ENCODE results near the gene DGKB. TPM values are rescaled to one million over a fixed set of nuclear protein-coding genes. Genes with fewer than 3 reads are reported as not detected.

The DGKB gene
- total and polyA plus RNA-seq, 2 of the 8 experiments (the other 6 are each of a cell fraction or from before 2014, with no cell fraction given) = 1.9 to 2.6 TPM

DNA sequence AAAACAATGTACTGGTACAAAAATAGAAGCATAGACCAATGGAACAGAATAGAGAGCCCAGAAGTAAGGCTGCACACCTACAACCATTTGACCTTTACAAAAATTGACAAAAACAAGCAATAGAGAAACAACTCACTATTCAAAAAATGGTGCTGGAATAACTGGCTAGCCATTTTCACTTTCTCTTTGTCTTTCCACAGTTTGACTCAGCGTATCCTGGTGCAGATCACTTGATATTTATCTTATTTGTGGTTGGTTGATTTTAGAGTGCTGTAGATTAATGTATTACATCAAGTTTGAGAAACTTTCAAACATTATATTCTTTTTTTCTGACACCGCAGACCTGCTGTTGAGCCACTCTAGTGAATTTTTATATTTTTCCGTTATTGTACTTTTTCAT, 381.4 kb downstream of the DGKB start:
- H3K23me2 ChIP-seq (ENCODE audit: low read depth, low read length) = no peaks in the 10 kb centered on the region
- H4K5ac ChIP-seq (ENCODE audit: insufficient read length, low read depth, low read length) = no peak overlapping the region
- no peak overlapping the region for H2BK15ac ChIP-seq (ENCODE audit: low read length)
- H3K27ac ChIP-seq (ENCODE audit: low read depth, low read length) = no peak overlapping the region
- H3K79me1 ChIP-seq (ENCODE audit: low read depth, low read length) = no peaks in the 10 kb centered on the region
- H4K20me1 ChIP-seq (replicated peaks in 1 of 2; ENCODE audit: control insufficient read depth in 1 of 2, insufficient read depth in 2 of 2, low read length in 2 of 2) = no peaks in the 10 kb centered on the region
- H4K8ac ChIP-seq (ENCODE audit: extremely low read depth, insufficient read depth, low read length) = no peak overlapping the region
- no peaks in the 10 kb centered on the region for H3K4me1 ChIP-seq (replicated peaks in 1 of 4; ENCODE audit: control insufficient read depth in 3 of 4, insufficient read depth in 4 of 4, low read length in 3 of 4)
- H2BK20ac ChIP-seq (ENCODE audit: low read length) = no peak overlapping the region
- no peak overlapping the region for H3K4me2 ChIP-seq (ENCODE audit: insufficient read depth in 1 of 2, low read depth in 2 of 2, low read length in 2 of 2)
- H3K79me2 ChIP-seq (ENCODE audit: control insufficient read depth in 1 of 2, insufficient read depth in 2 of 2, low read length in 2 of 2) = no peaks in the 10 kb centered on the region
- no peak for FAIRE-seq
- H4K91ac ChIP-seq (replicated peaks; ENCODE audit: insufficient read length, low read length) = no peak overlapping the region
- WGBS, 2 experiments (ENCODE audit: extremely low coverage in 1 of 2, insufficient coverage in 1 of 2, insufficient read length in 1 of 2, insufficient replicate concordance in 2 of 2, low coverage in 1 of 2, low lambda C conversion rate in 2 of 2, missing lambda C conversion rate in 1 of 2) = 96% methylated on average over 3 of the region's 3 CpGs; no CpG with 5 or more reads in 1 of the 2 experiments
- H3K36me3 ChIP-seq (ENCODE audit: control insufficient read depth in 2 of 4, insufficient read depth in 4 of 4, low read length in 3 of 4) = no peaks in the 10 kb centered on the region
- H2BK5ac ChIP-seq (ENCODE audit: low read depth, low read length) = no peak overlapping the region
- H3K14ac ChIP-seq (ENCODE audit: insufficient read length) = no peak overlapping the region
- H3K9ac ChIP-seq (replicated peaks in 1 of 4; ENCODE audit: extremely low read depth in 1 of 4, low read depth in 3 of 4, low read length in 3 of 4) = no peak overlapping the region
- H3K4ac ChIP-seq (replicated peaks; ENCODE audit: insufficient read length, low read depth, low read length) = no peak overlapping the region
- no peak overlapping the region for H2AFZ ChIP-seq (ENCODE audit: low read length)
- no peak overlapping the region for H3K4me3 ChIP-seq (ENCODE audit: extremely low read depth in 1 of 4, insufficient read depth in 2 of 4, low read depth in 3 of 4, low read length in 4 of 4)
- POLR2A ChIA-PET (ENCODE audit: partially characterized antibody) = no interaction called here
- H2BK120ac ChIP-seq (replicated peaks; ENCODE audit: low read depth, low read length) = no peak overlapping the region
- CTCF ChIA-PET (ENCODE audit: partially characterized antibody) = no interaction called here
- no peak overlapping the region for H2BK12ac ChIP-seq (ENCODE audit: low read depth, low read length)
- H2AK5ac ChIP-seq (ENCODE audit: low read depth, low read length) = no peak overlapping the region
- DNase-seq (ENCODE audit: low read depth in 1 of 2, low spot score in 2 of 2) = no peak
- no peaks in the 10 kb centered on the region for H3K27me3 ChIP-seq (replicated peaks in 1 of 4; ENCODE audit: control insufficient read depth in 3 of 4, extremely low read depth in 1 of 4, insufficient read depth in 3 of 4, low read length in 3 of 4)
- no peaks in the 10 kb centered on the region for H3K9me3 ChIP-seq (ENCODE audit: insufficient read depth in 2 of 2, low read depth in 1 of 2, low read length in 1 of 2)
- H3K18ac ChIP-seq (ENCODE audit: extremely low read depth, low read length) = no peak overlapping the region
- H3K56ac ChIP-seq (replicated peaks; ENCODE audit: insufficient read length, low read depth, low read length) = no peak overlapping the region
- no peak overlapping the region for H3K23ac ChIP-seq (ENCODE audit: insufficient read length)
- TF ChIP-seq, protein P1, sequence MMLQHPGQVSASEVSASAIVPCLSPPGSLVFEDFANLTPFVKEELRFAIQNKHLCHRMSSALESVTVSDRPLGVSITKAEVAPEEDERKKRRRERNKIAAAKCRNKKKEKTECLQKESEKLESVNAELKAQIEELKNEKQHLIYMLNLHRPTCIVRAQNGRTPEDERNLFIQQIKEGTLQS (IDR thresholded peaks at IDR 0.05; ENCODE audit: insufficient read depth, low read depth, low read length) = no peak
- no peak for TF ChIP-seq POLR2AphosphoS5 (IDR thresholded peaks at IDR 0.05; ENCODE audit: low read depth, low read length)
- TF ChIP-seq KDM4A (IDR thresholded peaks at IDR 0.05; ENCODE audit: low read depth, low read length, severe bottlenecking) = no peak
- no peak for TF ChIP-seq SP2 (IDR thresholded peaks at IDR 0.05; ENCODE audit: low read length)

All from H1 (cell line).